ENCODE results near the gene CNN2. TPM values are rescaled to one million over a fixed set of nuclear protein-coding genes. Genes with fewer than 3 reads are reported as not detected.
A peak's percentile ranks its signal among the peaks of the same experiment; 100 is the strongest.

The CNN2 gene
- polyA plus RNA-seq, 2 of the 4 experiments (the other 2 are of a cell fraction): 31.7 to 99.3 TPM

- Histone ChIP-seq H3K27ac (no peak overlapping the region), H3K4me2 (no peak overlapping the region), H3K4me1 (peaks cover 28% of the 10 kb centered on the region), H3K4me3 (no peak overlapping the region), H3K9me3 (no peaks in the 10 kb centered on the region)
- FAIRE-seq (no peak), DNase-seq (ENCODE audit: low read depth in 1 of 2, low spot score in 1 of 2) (no peak), ATAC-seq (no peak)
- TF ChIP-seq HEYL (CRISPR knock-in tag; IDR thresholded peaks at IDR 0.05) (no peak), EHMT2 (IDR thresholded peaks at IDR 0.05; ENCODE audit: low read depth) (no peak), CHD4 (IDR thresholded peaks at IDR 0.05; ENCODE audit: borderline replicate concordance) (no peak), ATOH8 (CRISPR knock-in tag; IDR thresholded peaks at IDR 0.05; ENCODE audit: low read depth) (no peak), HOXB5 (CRISPR knock-in tag; IDR thresholded peaks at IDR 0.05) (no peak), SMC3 (IDR thresholded peaks at IDR 0.05) (no peak), USF2 (IDR thresholded peaks at IDR 0.05) (no peak), KDM1A (IDR thresholded peaks at IDR 0.05; ENCODE audit: low read depth) (no peak), NR3C1 (IDR thresholded peaks at IDR 0.05) (no peak)
- 91% methylated on average over 12 of the region's 99 CpGs for WGBS (ENCODE audit: missing lambda C conversion rate)
- ChIA-PET CTCF (interaction anchor here (0.8 to 2.7 kb wide), 7 partner anchors 14 to 168 kb away, joined by 3 to 13 read pairs (median 3); no protein-coding TSS in a partner anchor), POLR2A (no interaction called here)
Observed at GRCh38 chr19:1070931-1071791, 44.8 kb downstream of the CNN2 start.

GRCh38 chr19:1072371-1073015 is 46.1 kb downstream of the CNN2 start:
- DNase-seq (ENCODE audit: low read depth in 1 of 2, low spot score in 1 of 2): no peak
- ATAC-seq: no peak
- CTCF ChIA-PET: interaction anchor here (0.8 to 2.7 kb wide), 4 partner anchors 8 to 167 kb away, joined by 3 to 13 read pairs (median 4); no protein-coding TSS in a partner anchor
- H3K4me1 ChIP-seq: peaks cover 15% of the 10 kb centered on the region
- H3K9me3 ChIP-seq: no peaks in the 10 kb centered on the region
- 85% methylated on average over 11 of the region's 11 CpGs for WGBS (ENCODE audit: missing lambda C conversion rate)
- H3K4me2 ChIP-seq: no peak overlapping the region
- no peak overlapping the region for H3K27ac ChIP-seq
- POLR2A ChIA-PET: interaction anchor here (0.5 kb wide), 1 partner anchor 24 kb away, joined by 3 read pairs; no protein-coding TSS in a partner anchor
- no peak for TF ChIP-seq HES2 (IDR thresholded peaks at IDR 0.05)
- peak; percentile 86 for TF ChIP-seq ZFP36 (IDR thresholded peaks at IDR 0.05; ENCODE audit: borderline replicate concordance, partially characterized antibody)
- TF ChIP-seq FOSL2 (IDR thresholded peaks at IDR 0.05): no peak
- TF ChIP-seq FOSL2 (CRISPR knock-in tag; IDR thresholded peaks at IDR 0.05): no peak
- TF ChIP-seq HOXA7 (CRISPR knock-in tag; IDR thresholded peaks at IDR 0.05): no peak
- no peak for TF ChIP-seq E2F6 (IDR thresholded peaks at IDR 0.05; ENCODE audit: borderline replicate concordance, low read depth)
- no peak for TF ChIP-seq NR3C1 (IDR thresholded peaks at IDR 0.05)
- TF ChIP-seq RFX5 (IDR thresholded peaks at IDR 0.05): no peak
- TF ChIP-seq KDM1A (IDR thresholded peaks at IDR 0.05; ENCODE audit: low read depth): peak; percentile 95
- TF ChIP-seq HDAC2 (IDR thresholded peaks at IDR 0.05): peak; percentile 57; the same call in 1 of the 2 replicates
- H3K4me3 ChIP-seq: no peak overlapping the region
- no peak for FAIRE-seq
